ENCODE measurements around the gene MYDGF. TPM values are rescaled to one million over a fixed set of nuclear protein-coding genes. Genes with fewer than 3 reads are reported as not detected.

MYDGF gene
- total and polyA plus RNA-seq, 9 of the 15 experiments (the other 6 are each of a cell fraction or from before 2014, with no cell fraction given) = 4.2 to 141 (median 82.1) TPM

DNA sequence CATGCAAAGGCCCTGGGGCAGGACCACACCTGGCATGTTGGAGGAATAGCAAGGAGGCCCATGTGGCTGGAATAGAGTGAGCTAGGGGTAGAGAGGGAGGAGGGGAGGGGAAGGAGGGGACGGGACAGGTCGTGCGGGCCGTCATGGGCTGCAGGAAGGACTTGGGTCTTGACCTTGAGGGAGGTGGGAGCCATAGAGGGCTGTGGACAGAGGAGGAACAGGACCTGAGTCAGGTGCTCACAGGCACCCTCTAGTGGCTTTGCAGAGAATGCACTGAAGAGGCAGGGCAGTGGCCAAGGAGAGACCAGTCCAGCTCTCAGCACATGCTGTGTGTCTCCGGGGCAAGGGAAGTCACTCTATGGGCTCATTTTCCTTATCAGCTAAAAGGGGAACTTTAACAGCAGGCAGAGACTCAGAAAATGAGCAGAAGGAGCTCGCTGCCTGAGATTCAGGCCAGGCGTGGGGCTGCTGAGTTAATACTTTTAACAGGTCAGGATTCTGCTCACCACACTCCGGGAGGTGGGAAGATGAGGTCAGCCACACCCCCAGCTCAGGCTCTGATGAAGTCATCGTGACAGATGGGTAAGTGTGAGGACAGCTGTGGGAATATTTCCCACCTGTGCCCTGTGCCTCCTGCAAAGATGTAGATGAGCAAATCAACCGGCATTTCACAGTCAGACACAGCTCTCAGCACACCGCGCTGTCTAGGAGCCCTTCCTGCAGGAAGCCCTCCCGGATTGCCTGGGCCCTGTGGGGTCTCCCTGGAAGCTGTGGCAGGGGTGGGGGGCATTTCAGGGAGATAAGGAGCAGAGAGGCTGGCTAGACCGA is 36.8 kb downstream of the MYDGF start (continued):
- TF ChIP-seq SRF (CRISPR knock-in tag; IDR thresholded peaks at IDR 0.05) (peak in 1 of 2 experiments; percentile 41; a peak in 1 of 4 replicates), PHF20 (IDR thresholded peaks at IDR 0.05; ENCODE audit: partially characterized antibody) (peak; percentile 81), RBM25 (IDR thresholded peaks at IDR 0.05; ENCODE audit: low read depth, low read length, severe bottlenecking) (peak; percentile 98), EZH2 (IDR thresholded peaks at IDR 0.05; ENCODE audit: borderline replicate concordance, low read depth, low read length) (no peak)
- TF ChIP-seq, protein P1, sequence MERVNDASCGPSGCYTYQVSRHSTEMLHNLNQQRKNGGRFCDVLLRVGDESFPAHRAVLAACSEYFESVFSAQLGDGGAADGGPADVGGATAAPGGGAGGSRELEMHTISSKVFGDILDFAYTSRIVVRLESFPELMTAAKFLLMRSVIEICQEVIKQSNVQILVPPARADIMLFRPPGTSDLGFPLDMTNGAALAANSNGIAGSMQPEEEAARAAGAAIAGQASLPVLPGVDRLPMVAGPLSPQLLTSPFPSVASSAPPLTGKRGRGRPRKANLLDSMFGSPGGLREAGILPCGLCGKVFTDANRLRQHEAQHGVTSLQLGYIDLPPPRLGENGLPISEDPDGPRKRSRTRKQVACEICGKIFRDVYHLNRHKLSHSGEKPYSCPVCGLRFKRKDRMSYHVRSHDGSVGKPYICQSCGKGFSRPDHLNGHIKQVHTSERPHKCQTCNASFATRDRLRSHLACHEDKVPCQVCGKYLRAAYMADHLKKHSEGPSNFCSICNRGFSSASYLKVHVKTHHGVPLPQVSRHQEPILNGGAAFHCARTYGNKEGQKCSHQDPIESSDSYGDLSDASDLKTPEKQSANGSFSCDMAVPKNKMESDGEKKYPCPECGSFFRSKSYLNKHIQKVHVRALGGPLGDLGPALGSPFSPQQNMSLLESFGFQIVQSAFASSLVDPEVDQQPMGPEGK (CRISPR knock-in tag; IDR thresholded peaks at IDR 0.05; ENCODE audit: borderline replicate concordance) = no peak
- TF ChIP-seq, protein P2, sequence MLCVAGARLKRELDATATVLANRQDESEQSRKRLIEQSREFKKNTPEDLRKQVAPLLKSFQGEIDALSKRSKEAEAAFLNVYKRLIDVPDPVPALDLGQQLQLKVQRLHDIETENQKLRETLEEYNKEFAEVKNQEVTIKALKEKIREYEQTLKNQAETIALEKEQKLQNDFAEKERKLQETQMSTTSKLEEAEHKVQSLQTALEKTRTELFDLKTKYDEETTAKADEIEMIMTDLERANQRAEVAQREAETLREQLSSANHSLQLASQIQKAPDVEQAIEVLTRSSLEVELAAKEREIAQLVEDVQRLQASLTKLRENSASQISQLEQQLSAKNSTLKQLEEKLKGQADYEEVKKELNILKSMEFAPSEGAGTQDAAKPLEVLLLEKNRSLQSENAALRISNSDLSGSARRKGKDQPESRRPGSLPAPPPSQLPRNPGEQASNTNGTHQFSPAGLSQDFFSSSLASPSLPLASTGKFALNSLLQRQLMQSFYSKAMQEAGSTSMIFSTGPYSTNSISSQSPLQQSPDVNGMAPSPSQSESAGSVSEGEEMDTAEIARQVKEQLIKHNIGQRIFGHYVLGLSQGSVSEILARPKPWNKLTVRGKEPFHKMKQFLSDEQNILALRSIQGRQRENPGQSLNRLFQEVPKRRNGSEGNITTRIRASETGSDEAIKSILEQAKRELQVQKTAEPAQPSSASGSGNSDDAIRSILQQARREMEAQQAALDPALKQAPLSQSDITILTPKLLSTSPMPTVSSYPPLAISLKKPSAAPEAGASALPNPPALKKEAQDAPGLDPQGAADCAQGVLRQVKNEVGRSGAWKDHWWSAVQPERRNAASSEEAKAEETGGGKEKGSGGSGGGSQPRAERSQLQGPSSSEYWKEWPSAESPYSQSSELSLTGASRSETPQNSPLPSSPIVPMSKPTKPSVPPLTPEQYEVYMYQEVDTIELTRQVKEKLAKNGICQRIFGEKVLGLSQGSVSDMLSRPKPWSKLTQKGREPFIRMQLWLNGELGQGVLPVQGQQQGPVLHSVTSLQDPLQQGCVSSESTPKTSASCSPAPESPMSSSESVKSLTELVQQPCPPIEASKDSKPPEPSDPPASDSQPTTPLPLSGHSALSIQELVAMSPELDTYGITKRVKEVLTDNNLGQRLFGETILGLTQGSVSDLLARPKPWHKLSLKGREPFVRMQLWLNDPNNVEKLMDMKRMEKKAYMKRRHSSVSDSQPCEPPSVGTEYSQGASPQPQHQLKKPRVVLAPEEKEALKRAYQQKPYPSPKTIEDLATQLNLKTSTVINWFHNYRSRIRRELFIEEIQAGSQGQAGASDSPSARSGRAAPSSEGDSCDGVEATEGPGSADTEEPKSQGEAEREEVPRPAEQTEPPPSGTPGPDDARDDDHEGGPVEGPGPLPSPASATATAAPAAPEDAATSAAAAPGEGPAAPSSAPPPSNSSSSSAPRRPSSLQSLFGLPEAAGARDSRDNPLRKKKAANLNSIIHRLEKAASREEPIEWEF (CRISPR knock-in tag; IDR thresholded peaks at IDR 0.05) = no peak

All from K562 (cell line).